ENCODE measurements around the gene DRAXIN.
A peak's percentile ranks its signal among the peaks of the same experiment; 100 is the strongest.

DRAXIN gene

DNA sequence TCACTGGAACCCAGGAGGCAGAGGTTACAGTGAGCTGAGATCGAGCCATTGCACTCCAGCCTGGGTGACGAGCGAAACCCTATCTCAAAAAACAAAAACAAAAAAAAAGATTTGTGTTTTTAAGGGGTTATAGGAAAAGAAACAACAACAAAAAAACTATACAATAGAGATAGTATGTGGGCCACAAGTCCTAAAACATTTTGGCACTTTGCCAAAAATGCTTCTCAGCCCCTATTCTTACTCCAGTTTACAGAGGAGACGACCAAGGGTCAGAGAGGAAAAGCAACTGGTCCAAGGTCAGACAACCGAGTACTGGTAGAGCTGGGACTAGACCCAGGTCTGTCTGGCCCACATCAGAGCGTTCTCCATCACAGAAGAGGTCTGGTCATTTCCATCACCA lies 33.9 kb upstream of the DRAXIN start:
- DNase-seq = no peak

DNA sequence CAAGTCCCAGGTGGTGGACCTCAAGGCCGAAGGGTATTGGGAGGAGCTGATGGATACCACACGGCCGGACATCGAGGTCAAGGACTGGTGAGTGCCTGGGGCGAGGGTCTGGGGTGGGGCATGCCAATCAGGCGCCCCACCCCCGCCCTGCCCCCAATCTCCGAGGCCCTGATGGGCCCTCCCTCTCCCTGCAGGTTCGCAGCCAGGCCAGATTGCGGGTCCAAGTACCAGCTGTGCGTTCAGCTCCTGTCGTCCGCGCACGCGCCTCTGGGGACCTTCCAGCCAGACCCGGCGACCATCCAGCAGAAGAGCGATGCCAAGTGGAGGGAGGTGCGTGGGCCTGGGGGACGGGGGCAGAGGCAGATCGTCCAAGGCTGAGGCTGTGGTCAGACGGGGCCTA lies 33.0 kb upstream of the DRAXIN start:
- DNase-seq = no peak

DNA sequence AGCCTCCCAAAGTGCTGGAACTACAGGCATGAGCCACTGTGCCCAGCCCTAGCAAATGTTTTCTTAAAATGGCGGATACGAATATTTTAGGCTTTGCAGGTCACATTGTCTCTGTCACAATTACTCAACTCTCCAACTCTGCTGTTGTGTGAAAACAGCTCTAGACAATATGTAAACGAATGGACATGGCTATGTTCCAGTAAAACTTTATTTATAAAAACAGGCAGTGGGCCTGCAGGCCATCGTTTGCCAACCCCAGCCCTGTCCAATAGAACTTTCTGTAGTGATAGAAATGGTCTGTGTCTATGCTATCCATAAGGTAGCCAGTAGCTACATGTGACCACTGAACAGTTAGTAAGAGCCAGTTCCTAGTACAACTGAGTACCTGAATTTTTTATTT lies 31.8 kb upstream of the DRAXIN start:
- DNase-seq = no peak

DNA sequence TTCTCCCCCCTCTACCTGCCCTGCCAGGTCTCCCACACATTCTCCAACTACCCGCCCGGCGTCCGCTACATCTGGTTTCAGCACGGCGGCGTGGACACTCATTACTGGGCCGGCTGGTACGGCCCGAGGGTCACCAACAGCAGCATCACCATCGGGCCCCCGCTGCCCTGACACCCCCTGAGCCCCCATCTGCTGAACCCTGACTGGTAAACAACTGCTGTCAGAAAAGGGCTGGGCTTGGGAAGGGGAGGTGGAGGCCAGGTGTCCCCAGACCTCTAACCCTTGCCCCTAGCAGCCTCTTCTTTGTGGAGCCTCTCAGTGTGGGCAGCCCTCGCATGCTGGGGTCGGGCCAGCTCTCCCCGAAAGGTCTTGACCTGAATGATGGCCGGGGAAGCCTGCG lies 30.4 kb upstream of the DRAXIN start:
- DNase-seq = no peak

DNA sequence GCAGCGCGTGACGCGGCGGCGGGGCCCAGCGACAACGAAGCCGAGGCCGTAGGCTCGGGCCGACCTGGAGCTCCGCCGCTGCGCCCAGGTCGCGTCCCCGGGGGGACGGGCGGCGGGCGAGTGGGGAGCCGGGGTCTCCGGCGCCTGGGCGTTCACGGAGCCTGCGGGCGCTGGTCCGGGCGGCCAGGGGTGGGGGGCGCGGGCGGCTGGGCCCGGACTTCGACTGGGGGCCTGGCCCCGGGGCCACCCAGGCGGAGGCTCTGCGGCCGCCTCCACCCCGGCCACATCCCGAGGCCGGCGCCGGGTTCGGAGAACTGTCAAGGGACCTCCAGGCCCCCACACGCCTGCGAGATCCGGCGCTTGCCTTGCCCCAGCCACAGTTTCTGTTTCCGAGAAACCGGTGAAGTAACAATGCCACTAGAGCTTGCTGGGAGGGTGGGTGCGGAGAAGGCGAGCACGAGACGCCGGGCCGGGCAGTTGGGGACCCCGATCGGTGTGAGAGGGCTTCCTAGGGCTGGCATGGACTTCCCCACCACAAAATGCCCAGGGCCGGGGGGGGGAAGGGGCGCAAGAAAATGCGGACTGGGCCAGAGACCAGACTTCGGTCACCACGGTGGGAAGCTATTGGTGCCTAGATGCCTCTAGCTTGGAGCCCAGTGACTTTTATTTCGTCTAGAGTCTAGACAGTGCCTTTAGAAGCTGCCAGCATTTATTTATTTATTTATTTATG lies 27.0 kb upstream of the DRAXIN start:
- DNase-seq = peak; percentile 64

DNA sequence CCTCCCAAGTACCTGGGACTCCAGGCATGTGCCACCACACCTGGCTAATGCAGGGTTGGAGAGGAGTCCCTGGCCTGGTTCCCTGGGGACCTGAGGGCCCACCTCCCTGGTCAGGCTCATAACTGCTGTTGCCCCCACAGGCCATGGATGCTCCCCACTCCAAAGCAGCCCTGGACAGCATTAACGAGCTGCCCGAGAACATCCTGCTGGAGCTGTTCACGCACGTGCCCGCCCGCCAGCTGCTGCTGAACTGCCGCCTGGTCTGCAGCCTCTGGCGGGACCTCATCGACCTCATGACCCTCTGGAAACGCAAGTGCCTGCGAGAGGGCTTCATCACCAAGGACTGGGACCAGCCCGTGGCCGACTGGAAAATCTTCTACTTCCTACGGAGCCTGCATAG lies 23.0 kb upstream of the DRAXIN start:
- DNase-seq = no peak

DNA sequence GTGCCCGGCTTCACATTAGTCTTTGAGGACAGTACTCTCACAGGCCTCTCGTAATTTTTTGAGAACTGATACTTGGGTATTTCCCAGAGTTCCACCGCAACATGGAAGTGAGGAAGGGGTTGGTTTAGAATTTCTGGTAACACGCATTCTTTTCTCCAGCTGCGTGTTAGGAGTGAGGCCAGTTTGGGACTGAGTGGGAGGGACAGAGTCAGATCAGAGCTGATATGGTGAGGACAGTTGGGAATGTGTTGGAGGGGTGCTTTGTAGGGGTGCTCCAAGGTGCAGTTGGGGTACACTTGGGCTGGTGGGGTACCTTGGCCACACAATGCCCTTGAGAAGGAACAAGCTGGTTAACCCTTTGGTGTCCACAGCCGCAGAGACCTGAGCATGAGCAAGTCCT lies 20.8 kb upstream of the DRAXIN start:
- no peak for DNase-seq

DNA sequence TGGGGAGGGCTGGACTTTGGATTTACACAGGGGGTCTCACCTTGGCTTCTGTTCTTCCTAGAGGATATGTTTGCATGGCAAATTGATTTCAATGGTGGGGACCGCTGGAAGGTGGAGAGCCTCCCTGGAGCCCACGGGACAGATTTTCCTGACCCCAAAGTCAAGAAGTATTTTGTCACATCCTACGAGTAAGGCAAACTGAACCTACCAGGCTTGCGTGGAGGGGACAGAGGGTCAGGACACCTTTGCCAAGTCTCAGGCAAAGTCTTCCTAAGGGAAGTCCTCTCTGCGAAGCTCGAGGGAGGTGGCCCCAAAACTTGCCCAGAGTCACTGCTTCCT lies 20.3 kb upstream of the DRAXIN start:
- no peak for DNase-seq

DNA sequence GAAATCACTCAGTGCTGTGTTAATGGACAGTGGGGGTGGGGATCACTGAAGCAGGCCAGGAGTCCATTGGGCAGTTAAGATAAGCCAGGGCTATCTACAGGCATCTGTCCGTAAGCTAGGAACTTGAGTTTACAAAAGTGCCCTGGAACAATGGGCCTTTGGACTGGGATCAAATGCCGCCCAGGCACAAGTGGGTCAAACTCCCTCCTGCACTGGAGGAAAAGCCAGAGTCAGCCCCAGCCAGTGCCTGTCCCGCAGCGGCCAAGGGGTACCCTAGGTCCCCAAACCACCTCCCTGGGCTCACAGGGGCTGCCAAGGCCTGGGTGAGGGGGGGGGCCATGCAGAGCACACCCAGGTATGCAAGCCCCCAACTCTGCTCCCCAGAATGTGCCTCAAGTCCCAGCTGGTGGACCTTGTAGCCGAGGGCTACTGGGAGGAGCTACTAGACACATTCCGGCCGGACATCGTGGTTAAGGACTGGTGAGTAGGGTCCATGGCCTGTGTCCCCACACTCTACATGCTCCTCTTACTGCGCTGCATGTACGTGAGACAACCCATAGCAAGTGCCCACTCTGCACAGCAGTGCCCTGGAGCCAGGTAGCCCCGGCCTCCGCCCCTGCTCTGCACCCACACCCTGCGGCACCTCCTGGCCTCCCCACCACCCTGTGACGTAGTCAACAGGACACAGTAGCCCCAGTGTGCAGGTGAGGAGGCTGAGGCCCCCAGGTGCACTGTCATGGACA lies 19.8 kb upstream of the DRAXIN start:
- DNase-seq = no peak

DNA sequence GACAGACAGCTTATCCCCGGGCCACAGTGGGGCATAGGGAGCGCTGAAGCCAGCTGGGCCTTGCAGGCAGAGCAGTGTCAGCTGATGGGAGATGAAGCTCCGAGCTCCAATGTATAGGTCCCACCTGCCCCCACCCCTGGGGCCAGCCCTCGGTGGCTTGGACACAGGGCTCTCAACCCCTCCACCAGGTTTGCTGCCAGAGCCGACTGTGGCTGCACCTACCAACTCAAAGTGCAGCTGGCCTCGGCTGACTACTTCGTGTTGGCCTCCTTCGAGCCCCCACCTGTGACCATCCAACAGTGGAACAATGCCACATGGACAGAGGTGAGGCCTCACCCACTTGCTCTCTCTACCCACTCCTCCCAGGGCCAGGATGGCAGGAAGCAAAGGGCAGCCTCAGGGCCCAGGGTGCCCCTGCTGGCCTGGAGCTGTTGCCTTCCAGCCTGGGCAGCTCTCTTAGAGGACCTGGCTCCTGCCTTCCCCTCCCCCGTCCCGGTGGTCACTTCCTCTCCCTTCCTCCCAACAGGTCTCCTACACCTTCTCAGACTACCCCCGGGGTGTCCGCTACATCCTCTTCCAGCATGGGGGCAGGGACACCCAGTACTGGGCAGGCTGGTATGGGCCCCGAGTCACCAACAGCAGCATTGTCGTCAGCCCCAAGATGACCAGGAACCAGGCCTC lies 18.3 kb upstream of the DRAXIN start:
- no peak for DNase-seq

DNA sequence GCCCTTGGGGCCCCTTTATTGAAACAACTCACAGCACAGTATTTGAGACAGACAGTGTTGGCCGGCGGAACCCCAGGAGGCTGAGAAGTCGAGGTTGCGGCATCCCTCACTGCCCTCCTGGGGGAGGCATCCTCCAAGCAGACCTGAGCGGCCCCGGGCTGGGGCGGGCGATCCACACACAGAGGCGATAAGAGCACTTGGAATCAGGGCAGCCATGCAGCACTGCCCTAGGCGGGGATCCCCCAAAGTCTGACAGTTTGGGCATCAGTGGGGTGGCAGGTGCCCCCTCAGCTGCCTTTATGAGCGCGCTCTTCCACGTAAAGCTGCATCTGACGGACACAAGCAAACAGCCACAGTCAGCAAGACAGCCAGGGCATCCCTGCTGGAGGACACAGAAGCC lies 17.0 kb upstream of the DRAXIN start:
- no peak for DNase-seq

DNA sequence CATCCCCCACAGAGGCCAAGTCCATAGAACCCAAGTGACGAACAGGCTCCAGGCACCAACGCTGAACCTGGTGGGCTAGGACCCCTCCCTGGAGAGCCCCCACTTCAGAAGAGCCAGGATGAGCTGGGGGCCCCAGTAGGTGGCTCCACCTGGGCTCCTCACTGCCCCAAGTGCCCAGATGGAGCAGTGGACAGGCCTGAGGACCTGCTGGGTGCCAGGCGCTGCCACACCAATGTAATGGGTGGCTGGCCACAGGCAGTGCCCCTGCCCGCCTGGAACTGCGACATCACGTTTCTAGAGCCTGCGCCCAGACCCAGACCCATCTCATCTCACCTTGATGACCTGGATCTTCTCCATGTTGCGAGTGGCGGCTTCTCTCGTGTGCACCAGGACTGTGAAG lies 16.2 kb upstream of the DRAXIN start:
- no peak for DNase-seq

DNA sequence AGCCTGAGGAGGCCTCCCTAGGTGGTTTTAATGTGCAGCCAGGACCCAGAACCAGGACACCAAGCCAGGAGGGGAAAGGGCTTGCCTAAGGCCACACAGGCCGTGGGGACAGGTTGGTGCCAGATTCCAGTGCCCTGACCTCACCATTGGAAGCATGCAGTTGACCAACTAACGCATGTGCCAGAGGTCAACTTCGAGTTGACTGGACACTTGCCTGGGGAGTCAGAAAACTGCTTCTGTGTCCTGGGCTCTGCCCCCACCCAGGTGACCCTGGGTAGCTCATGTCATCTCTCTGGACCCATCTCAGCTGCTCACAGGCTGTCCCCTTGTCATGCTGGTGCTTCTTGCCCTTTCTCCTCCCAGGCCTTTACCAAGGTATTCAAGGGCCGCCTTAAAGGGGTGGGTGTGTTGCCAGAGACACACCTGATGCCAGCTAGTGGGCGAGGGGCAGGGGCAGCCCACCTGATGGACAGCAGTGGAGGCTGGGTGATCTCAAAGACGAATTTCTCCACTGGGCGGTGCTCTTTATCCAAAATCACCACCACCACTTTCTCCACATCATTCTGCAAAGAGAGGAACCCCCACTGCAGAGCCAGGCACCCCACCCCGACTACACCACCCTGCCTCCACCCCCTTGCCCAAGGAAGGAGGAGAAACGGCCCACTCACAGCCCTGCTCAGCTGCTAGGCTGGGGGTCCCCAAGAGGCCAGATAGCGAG lies 15.0 kb upstream of the DRAXIN start:
- no peak for DNase-seq

DNA sequence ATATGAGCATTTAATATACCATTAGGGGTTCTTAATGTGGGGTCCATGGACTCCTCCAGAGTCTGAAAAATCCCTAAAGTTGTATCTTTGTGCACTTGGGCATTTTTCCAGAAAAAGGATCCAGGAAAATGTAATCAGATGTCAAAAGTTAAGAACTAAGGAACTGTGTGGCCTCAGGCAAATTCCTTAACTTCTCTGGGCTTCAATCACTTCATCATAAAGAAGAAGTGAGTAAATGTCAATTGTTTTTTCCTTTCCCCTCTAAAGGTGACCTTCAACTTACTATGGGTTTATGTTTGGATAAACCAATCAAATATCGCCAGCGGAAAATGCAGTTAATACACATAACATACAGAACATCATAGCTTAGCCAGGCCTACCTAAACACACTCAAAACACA lies 13.1 kb upstream of the DRAXIN start:
- no peak for DNase-seq

DNA sequence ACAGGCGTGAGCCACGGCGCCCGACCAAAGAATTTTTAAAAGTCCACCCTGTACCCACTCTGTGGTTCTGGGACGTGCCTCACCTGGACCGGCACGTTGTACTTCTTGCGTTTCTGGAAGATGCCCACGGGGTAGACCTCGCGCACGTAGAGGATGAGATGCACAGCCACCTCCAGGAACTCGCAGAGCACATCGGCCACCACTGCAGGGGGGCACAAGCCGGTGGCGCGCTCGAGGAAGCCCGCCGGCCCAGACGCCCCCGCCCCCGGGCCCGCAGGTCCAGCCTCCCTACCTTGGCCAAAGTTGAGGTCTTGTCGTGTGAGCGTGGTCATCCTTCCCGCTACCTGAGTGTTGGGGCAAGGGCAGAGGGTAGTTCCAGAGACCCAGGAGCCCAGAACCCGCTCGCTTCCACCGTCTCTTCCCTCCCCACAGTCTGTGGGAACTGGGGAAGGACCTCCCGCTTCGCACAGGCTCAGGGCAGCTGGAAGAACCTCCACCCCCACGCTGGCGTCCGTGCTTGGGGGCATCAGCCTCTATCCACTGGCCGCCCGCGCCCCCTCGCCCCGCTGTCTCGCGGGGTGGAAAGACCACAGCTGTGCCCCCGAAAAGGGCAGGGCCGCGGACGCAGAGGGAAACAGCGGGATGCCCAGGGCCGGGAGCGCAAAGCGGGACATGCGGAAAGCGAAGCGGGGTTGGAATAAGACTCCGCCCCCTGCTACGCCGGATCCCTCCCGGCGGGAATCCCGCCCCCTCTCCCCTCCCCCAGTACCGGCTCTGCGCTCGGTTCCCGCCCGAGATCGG lies 11.0 kb upstream of the DRAXIN start:
- no peak for DNase-seq

DNA sequence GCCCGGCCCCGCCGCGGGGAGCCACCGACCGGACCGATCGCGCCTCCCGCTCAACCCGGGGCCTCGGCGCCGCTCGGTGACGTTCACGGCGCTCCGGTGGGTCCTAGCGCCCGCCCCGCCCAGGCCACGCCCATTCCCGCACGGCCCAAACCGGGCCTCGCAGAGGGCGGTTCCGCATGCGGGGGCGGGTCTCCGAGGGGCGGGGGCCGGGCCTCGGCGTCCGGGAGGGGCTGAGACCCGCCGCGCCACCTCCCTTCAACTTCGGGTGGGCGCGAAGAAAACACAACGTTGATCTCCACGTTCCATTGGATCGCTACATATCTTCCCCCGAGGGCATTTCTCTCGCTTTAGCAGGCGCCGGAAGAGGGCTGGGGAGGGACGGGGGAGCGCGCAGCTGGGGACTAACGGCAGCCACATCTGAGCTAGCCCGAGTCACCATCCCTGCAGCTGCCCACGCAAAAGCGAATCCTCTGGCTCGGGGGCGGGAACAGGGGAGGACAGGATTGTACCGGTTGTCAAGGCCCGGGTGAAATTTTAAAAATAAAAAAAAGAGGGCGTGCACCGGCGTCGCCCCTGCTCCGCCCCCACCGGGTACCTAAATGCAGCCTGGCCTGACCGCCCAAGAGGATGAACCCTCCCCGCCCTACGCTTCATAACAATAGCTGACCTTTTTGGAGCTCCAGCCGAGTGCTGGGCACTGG lies 10.3 kb upstream of the DRAXIN start, which contains the start of gene MAD2L2:
Gene MAD2L2, minus strand, starts transcription at position 78 of the 701 bp plus-strand sequence. CDS start 547 bp downstream, outside the sequence.
- DNase-seq = peak; percentile 91

DNA sequence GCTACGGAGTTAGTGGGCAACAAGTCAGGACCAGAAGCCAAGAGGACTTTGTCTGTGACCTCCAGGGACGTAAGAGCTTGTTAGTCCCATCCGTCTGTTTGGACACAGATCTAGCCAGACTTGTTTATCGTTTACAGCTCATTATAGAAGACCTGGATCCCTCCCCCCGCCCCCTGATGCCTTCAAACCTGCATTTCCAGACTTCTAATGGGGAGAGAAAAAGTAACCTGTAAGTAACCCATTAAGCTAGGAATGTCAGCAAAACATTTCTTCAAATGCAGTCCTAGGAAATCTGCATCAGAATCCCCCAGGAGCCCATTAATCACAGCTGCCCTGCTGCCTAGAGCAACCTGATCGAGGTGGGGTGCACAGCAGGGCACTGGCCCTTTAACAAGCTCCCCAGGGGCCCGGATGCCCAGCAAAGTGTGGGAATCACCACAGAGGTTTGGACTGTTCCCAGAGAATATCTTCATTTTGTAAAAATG lies 9.2 kb upstream of the DRAXIN start:
- no peak for DNase-seq

DNA sequence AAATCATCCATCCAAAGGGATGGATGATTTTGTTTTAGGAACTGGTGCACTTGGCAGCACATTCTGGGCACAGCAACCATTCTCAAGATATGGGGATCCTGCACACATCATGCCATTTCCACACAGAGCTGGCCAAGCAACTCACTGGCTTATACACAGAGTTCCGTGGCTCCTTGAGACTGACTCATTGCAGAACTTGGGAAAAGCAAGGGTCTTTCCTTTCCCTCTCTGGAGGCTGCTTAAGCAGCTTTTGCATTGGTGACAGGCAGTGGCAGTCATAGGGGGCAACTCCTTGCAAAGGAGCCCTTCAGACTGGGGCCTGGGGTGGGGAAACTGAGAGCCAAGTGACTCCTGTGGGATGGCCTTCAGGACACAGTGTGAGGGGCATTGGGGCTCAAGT lies 8.7 kb upstream of the DRAXIN start:
- no peak for DNase-seq

DNA sequence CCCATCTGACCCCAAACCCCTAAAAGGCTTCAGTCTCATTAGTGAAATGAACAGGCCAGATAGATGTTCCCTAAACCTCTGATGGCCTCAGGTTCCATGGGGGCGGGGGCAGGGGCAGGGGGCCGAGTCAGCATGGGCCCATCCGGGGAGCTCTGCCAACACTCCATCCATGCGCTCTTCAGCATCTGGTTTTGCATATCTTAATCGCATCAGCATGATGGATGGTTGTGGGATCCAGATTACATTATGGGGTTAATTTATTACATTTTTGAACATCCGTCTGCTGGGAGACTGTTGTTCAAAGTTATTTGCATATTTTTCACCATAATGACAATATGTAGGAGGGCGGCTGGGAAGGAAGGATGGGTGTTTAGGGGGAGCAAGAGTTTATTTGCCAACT lies 7.4 kb upstream of the DRAXIN start:
- no peak for DNase-seq

DNA sequence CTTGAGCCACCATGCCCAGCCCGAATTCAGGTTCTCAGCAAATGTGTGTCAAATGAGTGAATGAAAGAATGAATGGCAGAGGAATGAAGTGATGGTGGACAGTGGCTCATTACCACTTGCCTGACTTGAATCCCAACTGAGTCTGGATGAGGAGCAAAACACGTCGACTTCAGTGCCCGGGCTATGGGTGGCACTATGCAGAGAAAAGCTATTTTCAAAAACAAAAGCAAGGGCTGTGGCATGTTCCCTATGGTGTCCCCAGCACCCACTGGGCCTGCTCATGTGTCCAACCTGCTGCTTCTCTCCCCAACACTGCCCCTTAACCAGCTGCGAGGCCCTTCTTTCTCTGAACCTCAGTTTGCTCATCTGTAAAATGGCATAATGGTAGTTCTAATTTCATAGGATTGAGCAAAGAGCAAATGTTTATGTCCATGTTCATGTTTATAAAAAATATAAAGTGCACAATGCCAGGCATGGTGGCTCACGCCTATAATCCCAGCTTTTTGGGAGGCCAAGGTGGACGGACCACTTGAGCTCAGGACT lies 6.2 kb upstream of the DRAXIN start:
- no peak for DNase-seq

DNA sequence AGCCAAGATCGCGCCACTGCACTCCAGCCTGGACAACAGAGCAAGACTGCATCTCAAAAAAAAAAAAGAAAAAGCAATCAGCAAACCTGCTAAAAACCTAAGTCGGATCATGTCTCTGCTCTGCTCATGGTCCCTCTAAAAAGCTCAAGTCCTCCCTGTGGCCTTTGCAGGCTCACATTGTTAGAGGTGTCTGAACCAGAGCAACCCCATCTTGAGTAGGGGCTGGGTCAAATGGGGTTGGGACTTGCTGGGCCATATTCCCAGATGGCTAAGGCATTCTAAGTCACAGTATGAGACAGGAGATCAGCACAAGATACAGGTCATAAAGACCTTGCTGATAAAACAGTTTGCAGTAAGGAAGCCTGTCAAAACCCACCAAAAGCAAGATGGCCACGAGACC lies 3.0 kb upstream of the DRAXIN start:
- DNase-seq = no peak

Measured in activated naive CD4-positive, alpha-beta T cell treated with Interleukin-2 at 50 U/mL for 16 hours (primary cell).